Measurements from ENCODE around the gene STX8.

Gene STX8

GRCh38 chr17:9240659-9241370, 334.8 kb downstream of the STX8 start:
- H3K9me3 ChIP-seq, result no peaks in the 10 kb centered on the region
- intact Hi-C loops (cut with DNase I; ENCODE audit: low total_unique reads), result loop anchor here (5.0 kb wide), 1 partner anchor 79 kb away; no protein-coding TSS in a partner anchor
- H3K27ac ChIP-seq, result peak overlapping the region; percentile 98 to 100
- peak; percentile 85 to 96 for DNase-seq
- H3K27me3 ChIP-seq, result no peaks in the 10 kb centered on the region
- H3K4me1 ChIP-seq, result peaks cover 0 to 85% (median 62%) of the 10 kb centered on the region in 4 donors
- TF ChIP-seq CTCF (IDR thresholded peaks at IDR 0.05), result no peak
- peak overlapping the region; percentile 57 to 80 for H3K4me3 ChIP-seq
- peaks cover 0 to 3% (median 0%) of the 10 kb centered on the region in 3 donors for H3K36me3 ChIP-seq

- peaks cover 0 to 3% (median 0%) of the 10 kb centered on the region in 3 donors for H3K36me3 ChIP-seq
- no peaks in the 10 kb centered on the region for H3K9me3 ChIP-seq
- intact Hi-C loops (cut with DNase I; ENCODE audit: low total_unique reads), result loop anchor here (2.0 to 5.0 kb wide), 2 partner anchors 53 to 78 kb away; no protein-coding TSS in a partner anchor
- peaks cover 0 to 82% (median 61%) of the 10 kb centered on the region in 4 donors for H3K4me1 ChIP-seq
- H3K27ac ChIP-seq, result peak overlapping the region; percentile 98 to 100
- TF ChIP-seq CTCF (IDR thresholded peaks at IDR 0.05), result no peak
- DNase-seq, result peak; percentile 87 to 95
- H3K4me3 ChIP-seq, result peak overlapping the region; percentile 57 to 80
- no peaks in the 10 kb centered on the region for H3K27me3 ChIP-seq
These were observed 335.6 kb downstream of the STX8 start for GRCh38 chr17:9239793-9240658.

GRCh38 chr17:9239246-9239792, 336.3 kb downstream of the STX8 start:
- Histone ChIP-seq H3K27ac (peak overlapping the region; percentile 87 to 100), H3K4me1 (peaks cover 0 to 75% (median 54%) of the 10 kb centered on the region in 4 donors), H3K4me3 (peak overlapping the region; percentile 57 to 80), H3K27me3 (no peaks in the 10 kb centered on the region), H3K36me3 (peaks cover 0 to 3% (median 0%) of the 10 kb centered on the region in 3 donors), H3K9me3 (no peaks in the 10 kb centered on the region)
- no peak for TF ChIP-seq CTCF (IDR thresholded peaks at IDR 0.05)
- DNase-seq, result no peak
- intact Hi-C loops (cut with DNase I; ENCODE audit: low total_unique reads), result loop anchor here (2.0 kb wide), 1 partner anchor 53 kb away; no protein-coding TSS in a partner anchor

- intact Hi-C loops (cut with DNase I; ENCODE audit: low total_unique reads), result loop anchor here (2.0 kb wide), 1 partner anchor 54 kb away; no protein-coding TSS in a partner anchor
- Histone ChIP-seq H3K9me3 (no peaks in the 10 kb centered on the region), H3K4me1 (peaks cover 0 to 68% (median 48%) of the 10 kb centered on the region in 4 donors), H3K27ac (peak overlapping the region; percentile 87 to 100), H3K36me3 (peaks cover 0 to 3% (median 0%) of the 10 kb centered on the region in 3 donors), H3K27me3 (no peaks in the 10 kb centered on the region), H3K4me3 (peak overlapping the region in 1 of 2 donors; percentile 80)
- no peak for DNase-seq
- TF ChIP-seq CTCF (IDR thresholded peaks at IDR 0.05), result no peak
These were observed 337.0 kb downstream of the STX8 start for GRCh38 chr17:9238340-9239245.
